Epidermal melanocyte (primary cell): ENCODE results near the gene GDPD5.
A peak's percentile ranks its signal among the peaks of the same experiment; 100 is the strongest.

Experiments used
- DNase-seq: peaks from one replicate; pipeline ENCODE4 v3.0.0; 2011; ENCODE audit warnings: low spot score; ENCODE audit not compliant: insufficient read length

Gene GDPD5

GRCh38 chr11:75402002-75402773, 123.6 kb downstream of the GDPD5 start:
- no peak for DNase-seq

GRCh38 chr11:75400146-75400865, 125.4 kb downstream of the GDPD5 start:
- no peak for DNase-seq

- DNase-seq = peak; percentile 84
Observed at GRCh38 chr11:75399344-75400145, 126.2 kb downstream of the GDPD5 start, which contains the start of gene RPS3. Gene RPS3 (plus strand): TSS chr11:75399518. CDS start chr11:75399548, 30 bp downstream.

GRCh38 chr11:75398906-75399305, 126.8 kb downstream of the GDPD5 start:
- DNase-seq = no peak

- DNase-seq = no peak
Observed at GRCh38 chr11:75394085-75394840, 131.5 kb downstream of the GDPD5 start.

GRCh38 chr11:75389925-75390324, 135.8 kb downstream of the GDPD5 start:
- DNase-seq = no peak

- no peak for DNase-seq
Observed at GRCh38 chr11:75389276-75389605, 136.5 kb downstream of the GDPD5 start.

- DNase-seq = peak; percentile 68
Observed at GRCh38 chr11:75388386-75389275, 137.1 kb downstream of the GDPD5 start.

- no peak for DNase-seq
Observed at GRCh38 chr11:75387736-75388294, 137.9 kb downstream of the GDPD5 start.

GRCh38 chr11:75386942-75387630, 138.7 kb downstream of the GDPD5 start:
- DNase-seq = no peak
